HUDEP-2 (cell line): ENCODE results near the gene ITIH1.

Experiments used
- DNase-seq, 76 experiments: peaks; one replicate each; lab custom pipeline; 2025; ENCODE audit not compliant: unreplicated experiment in 76 of 76; lab: John Stamatoyannopoulos, UW

Gene ITIH1

GRCh38 chr3:52835766-52836470, 58.5 kb downstream of the ITIH1 start:
- no peak for DNase-seq

GRCh38 chr3:52836471-52836845, 59.1 kb downstream of the ITIH1 start:
- DNase-seq: no peak

- DNase-seq: no peak
These were observed 59.6 kb downstream of the ITIH1 start for GRCh38 chr3:52836986-52837385.

- DNase-seq: no peak
These were observed 61.3 kb downstream of the ITIH1 start for GRCh38 chr3:52838561-52839267.

GRCh38 chr3:52839268-52839575, 61.8 kb downstream of the ITIH1 start:
- no peak for DNase-seq

GRCh38 chr3:52839892-52840545, 62.6 kb downstream of the ITIH1 start:
- no peak for DNase-seq

- no peak for DNase-seq
These were observed 64.0 kb downstream of the ITIH1 start for GRCh38 chr3:52841211-52841980.
